Measurements from ENCODE around the gene SORBS2. TPM values are rescaled to one million over a fixed set of nuclear protein-coding genes. Genes with fewer than 3 reads are reported as not detected.

The SORBS2 gene
- total and polyA plus RNA-seq, 2 of the 4 experiments (the other 2 are of a cell fraction): 0.18 TPM; not detected in 1

DNA sequence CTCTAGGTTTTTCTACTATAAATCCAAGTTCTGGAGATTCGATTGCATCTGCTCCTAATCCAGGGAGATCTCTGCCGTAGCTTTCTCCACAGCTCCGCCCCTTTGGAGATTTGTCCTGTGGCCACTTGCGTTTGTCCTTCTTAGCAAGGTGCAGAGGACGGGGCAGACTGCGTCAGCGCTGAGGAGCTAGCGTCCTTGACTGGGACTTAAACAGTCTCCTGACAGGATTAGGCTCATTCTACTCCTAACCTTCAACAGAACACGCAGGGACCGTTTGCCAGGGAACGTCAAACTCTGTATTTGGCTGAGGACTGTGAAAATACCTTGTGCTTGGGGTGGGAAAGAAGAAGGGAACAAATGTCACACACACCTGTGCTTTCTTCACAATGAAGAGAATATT lies 38.6 kb downstream of the SORBS2 start (continued):
- TF ChIP-seq, protein P1, sequence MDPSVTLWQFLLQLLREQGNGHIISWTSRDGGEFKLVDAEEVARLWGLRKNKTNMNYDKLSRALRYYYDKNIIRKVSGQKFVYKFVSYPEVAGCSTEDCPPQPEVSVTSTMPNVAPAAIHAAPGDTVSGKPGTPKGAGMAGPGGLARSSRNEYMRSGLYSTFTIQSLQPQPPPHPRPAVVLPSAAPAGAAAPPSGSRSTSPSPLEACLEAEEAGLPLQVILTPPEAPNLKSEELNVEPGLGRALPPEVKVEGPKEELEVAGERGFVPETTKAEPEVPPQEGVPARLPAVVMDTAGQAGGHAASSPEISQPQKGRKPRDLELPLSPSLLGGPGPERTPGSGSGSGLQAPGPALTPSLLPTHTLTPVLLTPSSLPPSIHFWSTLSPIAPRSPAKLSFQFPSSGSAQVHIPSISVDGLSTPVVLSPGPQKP (IDR thresholded peaks at IDR 0.05; ENCODE audit: borderline replicate concordance, low read depth, low read length): no peak
- no peak for TF ChIP-seq SMC3 (IDR thresholded peaks at IDR 0.05; ENCODE audit: low read depth, low read length)
- no peak for TF ChIP-seq POLR2A (IDR thresholded peaks at IDR 0.05; ENCODE audit: low read depth, low read length)

DNA sequence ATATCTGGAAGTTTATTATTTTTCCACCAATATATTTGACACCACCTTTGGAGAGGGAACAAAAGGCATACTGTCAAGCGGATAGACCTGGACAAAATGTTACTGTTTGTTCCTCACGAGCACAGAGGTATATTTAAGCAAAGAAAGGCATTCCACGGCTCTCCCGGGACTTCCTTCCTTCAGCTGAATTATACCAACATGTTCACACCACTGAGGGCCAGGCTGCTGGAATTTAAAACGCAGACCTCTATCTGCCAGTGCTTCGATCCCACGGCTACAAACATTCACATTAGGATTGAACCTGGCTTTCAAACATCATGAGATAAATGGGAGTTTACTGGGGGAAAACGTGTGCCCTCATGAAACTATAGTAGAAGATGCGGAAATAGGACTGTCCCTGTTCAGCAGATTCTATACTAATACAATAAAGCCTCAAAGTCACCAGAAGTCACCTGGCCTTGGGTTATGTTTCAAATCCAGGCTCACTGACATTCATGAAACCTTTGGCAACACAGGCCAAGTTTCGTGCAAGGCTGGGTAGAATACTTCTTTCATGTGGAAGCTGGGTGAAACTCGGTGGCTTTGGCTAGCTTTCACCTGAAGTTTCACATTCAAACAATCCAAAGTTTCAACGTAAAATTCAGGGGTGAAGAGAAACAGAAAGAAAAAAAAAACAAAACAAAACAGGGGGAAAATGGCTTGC lies 39.5 kb downstream of the SORBS2 start:
- Histone ChIP-seq H2BK120ac (ENCODE audit: low read depth, low read length) (no peak overlapping the region), H3K4me3 (ENCODE audit: insufficient read depth, low read depth, low read length) (no peak overlapping the region), H3K9me1 (ENCODE audit: insufficient read depth, low read length) (peaks cover 6% of the 10 kb centered on the region), H3K79me1 (ENCODE audit: low read depth in 1 of 2, low read length in 2 of 2) (no peaks in the 10 kb centered on the region), H3K4ac (ENCODE audit: low read depth, low read length) (no peak overlapping the region), H2AFZ (replicated peaks; ENCODE audit: low read length, poor library complexity) (no peak overlapping the region), H2AK5ac (ENCODE audit: low read depth, low read length) (no peak overlapping the region), H4K91ac (ENCODE audit: insufficient read depth, low read depth, low read length) (no peak overlapping the region), H4K20me1 (ENCODE audit: insufficient read depth, low read length) (no peaks in the 10 kb centered on the region), H3K23ac (ENCODE audit: low read depth, low read length) (no peak overlapping the region), H2AK9ac (replicated peaks; ENCODE audit: low read depth, low read length, poor library complexity) (no peak overlapping the region), H2BK5ac (ENCODE audit: low read depth, low read length, poor library complexity, severe bottlenecking) (no peak overlapping the region), H3K4me2 (ENCODE audit: low read depth, low read length) (no peak overlapping the region), H3K56ac (ENCODE audit: extremely low read depth, insufficient read depth, low read length) (no peak overlapping the region), H2BK20ac (ENCODE audit: low read depth, low read length) (no peak overlapping the region), H4K5ac (ENCODE audit: low read depth, low read length) (no peak overlapping the region), H3K4me1 (ENCODE audit: control insufficient read depth, insufficient read depth, low read length) (peaks cover 2% of the 10 kb centered on the region; the same call in 1 of the 2 replicates), H3K9me3 (ENCODE audit: control insufficient read depth, insufficient read depth, low read length) (no peaks in the 10 kb centered on the region), H3K14ac (replicated peaks; ENCODE audit: low read depth, low read length) (no peak overlapping the region), H2BK15ac (ENCODE audit: low read depth, low read length) (no peak overlapping the region), H3K27me3 (ENCODE audit: control insufficient read depth, insufficient read depth, low read length) (peaks cover 3% of the 10 kb centered on the region; the same call in 1 of the 2 replicates), H3K27ac (ENCODE audit: insufficient read depth, low read length) (no peak overlapping the region), H3K18ac (ENCODE audit: low read depth, low read length) (no peak overlapping the region), H4K8ac (ENCODE audit: low read depth in 2 of 2, low read length in 2 of 2) (no peak overlapping the region), H3K36me3 (ENCODE audit: control insufficient read depth, insufficient read depth, low read length) (no peaks in the 10 kb centered on the region), H3K9ac (ENCODE audit: low read depth, low read length) (no peak overlapping the region)
- DNase-seq: no peak
- 100% methylated on average over 1 of the region's 12 CpGs; no CpG with 5 or more reads in 1 of the 2 experiments for WGBS, 2 experiments (ENCODE audit: extremely low coverage in 2 of 2, insufficient read length in 1 of 2)
- dilution Hi-C loops (cut with HindIII; ENCODE audit: low sequenced_read_pairs, unreplicated experiment): no loop called here
- CTCF ChIA-PET: no interaction called here
- BruUV-seq (replicated peaks): no TSS peak
- POLR2A ChIA-PET (ENCODE audit: unreplicated experiment): no interaction called here
- no peak for ATAC-seq (ENCODE audit: low read depth)
- in situ Hi-C loops (cut with MboI; ENCODE audit: low sequenced_read_pairs): no loop called here
- TF ChIP-seq SMC3 (IDR thresholded peaks at IDR 0.05; ENCODE audit: low read depth, low read length): no peak
- no peak for TF ChIP-seq BHLHE40 (IDR thresholded peaks at IDR 0.05; ENCODE audit: low read depth, low read length)
- no peak for TF ChIP-seq MAFK (IDR thresholded peaks at IDR 0.05; ENCODE audit: low read depth, low read length)
- TF ChIP-seq, protein P2, sequence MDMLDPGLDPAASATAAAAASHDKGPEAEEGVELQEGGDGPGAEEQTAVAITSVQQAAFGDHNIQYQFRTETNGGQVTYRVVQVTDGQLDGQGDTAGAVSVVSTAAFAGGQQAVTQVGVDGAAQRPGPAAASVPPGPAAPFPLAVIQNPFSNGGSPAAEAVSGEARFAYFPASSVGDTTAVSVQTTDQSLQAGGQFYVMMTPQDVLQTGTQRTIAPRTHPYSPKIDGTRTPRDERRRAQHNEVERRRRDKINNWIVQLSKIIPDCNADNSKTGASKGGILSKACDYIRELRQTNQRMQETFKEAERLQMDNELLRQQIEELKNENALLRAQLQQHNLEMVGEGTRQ (IDR thresholded peaks at IDR 0.05; ENCODE audit: low read depth, low read length): no peak
- TF ChIP-seq CEBPB (IDR thresholded peaks at IDR 0.05; ENCODE audit: low read depth, low read length): no peak
- TF ChIP-seq, protein P3, sequence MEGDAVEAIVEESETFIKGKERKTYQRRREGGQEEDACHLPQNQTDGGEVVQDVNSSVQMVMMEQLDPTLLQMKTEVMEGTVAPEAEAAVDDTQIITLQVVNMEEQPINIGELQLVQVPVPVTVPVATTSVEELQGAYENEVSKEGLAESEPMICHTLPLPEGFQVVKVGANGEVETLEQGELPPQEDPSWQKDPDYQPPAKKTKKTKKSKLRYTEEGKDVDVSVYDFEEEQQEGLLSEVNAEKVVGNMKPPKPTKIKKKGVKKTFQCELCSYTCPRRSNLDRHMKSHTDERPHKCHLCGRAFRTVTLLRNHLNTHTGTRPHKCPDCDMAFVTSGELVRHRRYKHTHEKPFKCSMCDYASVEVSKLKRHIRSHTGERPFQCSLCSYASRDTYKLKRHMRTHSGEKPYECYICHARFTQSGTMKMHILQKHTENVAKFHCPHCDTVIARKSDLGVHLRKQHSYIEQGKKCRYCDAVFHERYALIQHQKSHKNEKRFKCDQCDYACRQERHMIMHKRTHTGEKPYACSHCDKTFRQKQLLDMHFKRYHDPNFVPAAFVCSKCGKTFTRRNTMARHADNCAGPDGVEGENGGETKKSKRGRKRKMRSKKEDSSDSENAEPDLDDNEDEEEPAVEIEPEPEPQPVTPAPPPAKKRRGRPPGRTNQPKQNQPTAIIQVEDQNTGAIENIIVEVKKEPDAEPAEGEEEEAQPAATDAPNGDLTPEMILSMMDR (conservative IDR thresholded peaks at IDR 0.05; ENCODE audit: low read depth, low read length): no peak
- TF ChIP-seq RAD21 (IDR thresholded peaks at IDR 0.05; ENCODE audit: low read length): no peak
- TF ChIP-seq RFX5 (IDR thresholded peaks at IDR 0.05; ENCODE audit: low read depth, low read length): no peak
- no peak for TF ChIP-seq FOS (IDR thresholded peaks at IDR 0.05; ENCODE audit: low read depth, low read length)
- no peak for TF ChIP-seq POLR2A (IDR thresholded peaks at IDR 0.05; ENCODE audit: low read depth, low read length)
- TF ChIP-seq MAZ (IDR thresholded peaks at IDR 0.05; ENCODE audit: borderline replicate concordance, low read depth, low read length): no peak
- intact Hi-C loops (cut with micrococcal nuclease): no loop called here

Measured in IMR-90 (cell line).